Effector memory CD4-positive, alpha-beta T cell (primary cell): ENCODE data around the gene SLC16A3.

ENCODE experiments used
- DNase-seq, 3 donors: peaks; one replicate each; pipeline ENCODE4 v3.0.0-alpha.2; 2020
- H3K27ac ChIP-seq: 2 replicates; pipeline ENCODE4 v1.7.0; 2013; ENCODE audit warnings: mild to moderate bottlenecking, low read length, moderate library complexity; ENCODE audit not compliant: insufficient read depth, poor library complexity, severe bottlenecking
- H3K27me3 ChIP-seq: replicated peaks from 2 replicates; pipeline ENCODE4 v1.7.0; 2013; ENCODE audit warnings: mild to moderate bottlenecking, low read length; ENCODE audit not compliant: insufficient read depth, control insufficient read depth, poor library complexity, severe bottlenecking
- H3K36me3 ChIP-seq: 2 replicates; pipeline ENCODE4 v1.7.0; 2013; ENCODE audit warnings: mild to moderate bottlenecking, low read length, moderate library complexity; ENCODE audit not compliant: control insufficient read depth, insufficient read depth
- H3K4me1 ChIP-seq: 2 replicates; pipeline ENCODE4 v1.7.0; 2013; ENCODE audit warnings: low read length, mild to moderate bottlenecking; ENCODE audit not compliant: control insufficient read depth, insufficient read depth, poor library complexity, severe bottlenecking
- H3K4me3 ChIP-seq: 2 replicates; pipeline ENCODE4 v1.7.0; 2013; ENCODE audit warnings: low read length, low read depth, mild to moderate bottlenecking; ENCODE audit not compliant: insufficient read depth, poor library complexity, severe bottlenecking
- H3K9me3 ChIP-seq: 2 replicates; pipeline ENCODE4 v1.7.0; 2013; ENCODE audit warnings: mild to moderate bottlenecking, low read length, moderate library complexity; ENCODE audit not compliant: control insufficient read depth

The SLC16A3 gene

GRCh38 chr17:82269138-82269881 is 40.5 kb downstream of the SLC16A3 start:
- peaks cover 42% of the 10 kb centered on the region for H3K4me1 ChIP-seq
- H3K27ac ChIP-seq: no peak overlapping the region
- H3K36me3 ChIP-seq: peaks cover 45% of the 10 kb centered on the region
- H3K27me3 ChIP-seq: no peaks in the 10 kb centered on the region
- H3K9me3 ChIP-seq: no peaks in the 10 kb centered on the region
- no peak overlapping the region for H3K4me3 ChIP-seq
- no peak for DNase-seq

- Histone ChIP-seq H3K36me3 (peaks cover 38% of the 10 kb centered on the region), H3K27ac (peak overlapping the region; percentile 16)
Observed at GRCh38 chr17:82269882-82270500, 41.1 kb downstream of the SLC16A3 start.

GRCh38 chr17:82270651-82271050 is 41.8 kb downstream of the SLC16A3 start:
- Histone ChIP-seq H3K4me1 (peaks cover 42% of the 10 kb centered on the region), H3K27ac (peak overlapping the region; percentile 16), H3K27me3 (no peaks in the 10 kb centered on the region), H3K4me3 (no peak overlapping the region), H3K9me3 (no peaks in the 10 kb centered on the region), H3K36me3 (peaks cover 32% of the 10 kb centered on the region)
- no peak for DNase-seq

More at GRCh38 chr17:82269882-82270500, 41.1 kb downstream of the SLC16A3 start:
- no peak overlapping the region for H3K4me3 ChIP-seq
- H3K9me3 ChIP-seq: no peaks in the 10 kb centered on the region
- peaks cover 42% of the 10 kb centered on the region for H3K4me1 ChIP-seq
- no peak for DNase-seq
- H3K27me3 ChIP-seq: no peaks in the 10 kb centered on the region

- Histone ChIP-seq H3K4me3 (no peak overlapping the region), H3K27ac (no peak overlapping the region), H3K4me1 (peaks cover 42% of the 10 kb centered on the region), H3K36me3 (peaks cover 24% of the 10 kb centered on the region), H3K27me3 (no peaks in the 10 kb centered on the region), H3K9me3 (no peaks in the 10 kb centered on the region)
- no peak for DNase-seq
Observed at GRCh38 chr17:82271401-82271800, 42.6 kb downstream of the SLC16A3 start.

GRCh38 chr17:82272495-82273326 is 43.9 kb downstream of the SLC16A3 start:
- Histone ChIP-seq H3K9me3 (no peaks in the 10 kb centered on the region), H3K4me3 (peak overlapping the region; percentile 86), H3K4me1 (peaks cover 39% of the 10 kb centered on the region), H3K27me3 (no peaks in the 10 kb centered on the region), H3K27ac (peak overlapping the region; percentile 85), H3K36me3 (peaks cover 16% of the 10 kb centered on the region)
- peak in 2 of 3 donors; percentile 17 to 27 for DNase-seq

GRCh38 chr17:82273327-82274133 is 44.7 kb downstream of the SLC16A3 start, which contains the start of gene CSNK1D:
Gene CSNK1D, minus strand, starts transcription at chr17:82273700. Its CDS starts 319 bp downstream, at chr17:82273381.
- peaks cover 11% of the 10 kb centered on the region for H3K36me3 ChIP-seq
- H3K27me3 ChIP-seq: no peaks in the 10 kb centered on the region
- peak within 1 kb of the TSS; percentile 85 for H3K27ac ChIP-seq
- DNase-seq: peak; percentile 86 to 89 (median 88)
- no peaks in the 10 kb centered on the region for H3K9me3 ChIP-seq
- peak within 1 kb of the TSS; percentile 86 for H3K4me3 ChIP-seq
- H3K4me1 ChIP-seq: peaks cover 33% of the 10 kb centered on the region

- Histone ChIP-seq H3K9me3 (no peaks in the 10 kb centered on the region), H3K27me3 (no peaks in the 10 kb centered on the region), H3K27ac (peak overlapping the region; percentile 85), H3K4me3 (peak overlapping the region; percentile 86), H3K4me1 (peaks cover 28% of the 10 kb centered on the region), H3K36me3 (peaks cover 11% of the 10 kb centered on the region)
- no peak for DNase-seq
Observed at GRCh38 chr17:82274134-82275020, 45.5 kb downstream of the SLC16A3 start.

GRCh38 chr17:82275326-82275725 is 46.5 kb downstream of the SLC16A3 start:
- no peak overlapping the region for H3K27ac ChIP-seq
- H3K9me3 ChIP-seq: no peaks in the 10 kb centered on the region
- no peak for DNase-seq
- H3K27me3 ChIP-seq: no peaks in the 10 kb centered on the region
- H3K4me3 ChIP-seq: no peak overlapping the region
- H3K4me1 ChIP-seq: peaks cover 25% of the 10 kb centered on the region
- peaks cover 8% of the 10 kb centered on the region for H3K36me3 ChIP-seq
